ENCODE data around the gene ABCG1. TPM values are rescaled to one million over a fixed set of nuclear protein-coding genes. Genes with fewer than 3 reads are reported as not detected.

The ABCG1 gene
- total RNA-seq, 4 donors from 2014 or later, result 2.6 to 10.9 (median 3.7) TPM

- no peak overlapping the region for H3K4me3 ChIP-seq
- 87 to 100% methylated on average over 2 to 9 of the region's 10 CpGs for WGBS, 2 donors
- TF ChIP-seq POLR2A (IDR thresholded peaks at IDR 0.05) (no peak), CTCF (IDR thresholded peaks at IDR 0.05) (no peak)
- no peaks in the 10 kb centered on the region for H3K36me3 ChIP-seq
- peaks cover 5 to 14% (median 9%) of the 10 kb centered on the region in 3 donors for H3K4me1 ChIP-seq
- no peak for DNase-seq
- no peak overlapping the region for H3K27ac ChIP-seq
- H3K27me3 ChIP-seq, result peaks cover 0 to 83% (median 0%) of the 10 kb centered on the region in 4 donors
- intact Hi-C loops (cut with DNase I), result no loop called here
- no peaks in the 10 kb centered on the region for H3K9me3 ChIP-seq
These were observed 4.7 kb upstream of the ABCG1 start for GRCh38 chr21:42214081-42214750.

- 78 to 91% methylated on average over 4 to 5 of the region's 5 CpGs for WGBS, 2 donors
- Histone ChIP-seq H3K4me1 (peaks cover 12 to 21% (median 16%) of the 10 kb centered on the region in 3 donors), H3K27ac (no peak overlapping the region), H3K27me3 (peaks cover 0 to 85% (median 0%) of the 10 kb centered on the region in 4 donors), H3K9me3 (no peaks in the 10 kb centered on the region), H3K4me3 (no peak overlapping the region), H3K36me3 (no peaks in the 10 kb centered on the region)
- intact Hi-C loops (cut with DNase I), result no loop called here
- no peak for TF ChIP-seq POLR2A (IDR thresholded peaks at IDR 0.05)
- no peak for TF ChIP-seq CTCF (IDR thresholded peaks at IDR 0.05)
- DNase-seq, result no peak
These were observed 4.0 kb upstream of the ABCG1 start for GRCh38 chr21:42214921-42215320.

DNA sequence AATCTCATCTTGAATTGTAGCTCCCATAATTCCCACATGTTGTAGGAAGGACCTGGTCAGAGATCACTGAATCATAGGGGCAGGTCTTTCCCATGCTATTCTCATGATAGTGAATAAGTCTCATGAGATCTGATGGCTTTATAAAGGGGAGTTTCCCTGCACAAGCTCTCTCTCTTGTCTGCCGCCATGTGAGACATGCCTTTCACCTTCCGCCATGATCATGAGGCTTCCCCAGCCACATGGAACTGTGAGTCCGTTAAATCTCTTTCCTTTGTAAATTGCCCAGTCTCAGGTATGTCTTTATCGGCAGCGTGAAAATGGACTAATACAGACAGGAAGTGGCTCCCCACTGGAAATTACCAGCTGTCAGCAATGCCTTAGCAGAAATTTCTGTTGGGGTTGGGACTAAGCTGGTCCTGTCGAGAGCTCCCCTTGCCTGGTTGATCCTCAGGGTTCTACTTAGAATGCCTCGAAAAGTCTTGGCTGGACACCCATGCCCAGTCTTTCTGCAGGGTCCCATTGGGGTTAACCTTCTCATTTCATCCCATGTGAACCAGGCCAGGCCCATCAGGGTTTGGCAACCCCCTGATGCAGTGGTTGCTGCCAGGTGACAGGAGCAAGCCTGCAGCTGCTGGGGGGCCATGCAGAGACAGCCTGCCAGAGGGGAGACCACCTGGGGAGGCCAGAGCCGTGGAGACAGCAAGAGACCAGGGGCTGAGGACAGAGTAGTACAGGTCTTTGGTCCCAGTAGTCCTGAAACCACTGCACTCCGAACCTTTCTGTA is 2.8 kb upstream of the ABCG1 start:
- intact Hi-C loops (cut with DNase I), result no loop called here
- Histone ChIP-seq H3K36me3 (no peaks in the 10 kb centered on the region), H3K9me3 (no peaks in the 10 kb centered on the region), H3K4me3 (no peak overlapping the region), H3K4me1 (peaks cover 21 to 33% (median 21%) of the 10 kb centered on the region in 3 donors), H3K27ac (no peak overlapping the region), H3K27me3 (peaks cover 0 to 82% (median 0%) of the 10 kb centered on the region in 4 donors)
- TF ChIP-seq POLR2A (IDR thresholded peaks at IDR 0.05) (no peak), CTCF (IDR thresholded peaks at IDR 0.05) (no peak)
- WGBS, 2 donors, result 90 to 97% methylated on average over 8 to 9 of the region's 9 CpGs
- DNase-seq, result no peak

GRCh38 chr21:42216726-42217572 is 2.0 kb upstream of the ABCG1 start:
- DNase-seq, result no peak
- no peaks in the 10 kb centered on the region for H3K9me3 ChIP-seq
- H3K36me3 ChIP-seq, result no peaks in the 10 kb centered on the region
- H3K27ac ChIP-seq, result no peak overlapping the region
- H3K4me1 ChIP-seq, result peaks cover 21 to 41% (median 29%) of the 10 kb centered on the region in 3 donors
- intact Hi-C loops (cut with DNase I), result no loop called here
- WGBS, 2 donors, result 90 to 91% methylated on average over 11 to 15 of the region's 17 CpGs
- peaks cover 0 to 82% (median 0%) of the 10 kb centered on the region in 4 donors for H3K27me3 ChIP-seq
- no peak overlapping the region for H3K4me3 ChIP-seq
- TF ChIP-seq POLR2A (IDR thresholded peaks at IDR 0.05), result no peak
- no peak for TF ChIP-seq CTCF (IDR thresholded peaks at IDR 0.05)
